ENCODE data around the gene PRR30.
A peak's percentile ranks its signal among the peaks of the same experiment; 100 is the strongest.

PRR30 gene

DNA sequence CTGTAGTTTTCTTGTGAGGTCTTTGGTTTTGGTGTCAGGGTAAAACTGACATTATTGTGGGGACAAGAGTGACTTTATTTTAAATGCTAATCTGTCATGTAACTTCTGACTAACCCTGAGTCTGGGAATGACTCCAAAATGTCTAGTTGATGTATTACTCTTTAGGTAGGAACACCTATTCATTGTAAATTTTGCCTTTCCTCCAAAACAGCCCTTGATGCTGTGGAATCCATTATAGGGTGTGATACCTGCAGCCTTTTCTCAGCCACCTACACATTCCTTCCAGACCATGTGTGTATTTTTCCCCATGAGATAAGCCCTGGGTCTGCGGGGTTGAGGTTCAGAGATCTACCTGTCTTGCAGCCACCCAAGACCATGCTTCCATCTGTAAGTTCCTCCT, 4.1 kb upstream of the PRR30 start:
- DNase-seq (ENCODE audit: low spot score): no peak
- TF ChIP-seq CTCF (IDR thresholded peaks at IDR 0.05; ENCODE audit: extremely low read depth, missing control alignments): no peak

DNA sequence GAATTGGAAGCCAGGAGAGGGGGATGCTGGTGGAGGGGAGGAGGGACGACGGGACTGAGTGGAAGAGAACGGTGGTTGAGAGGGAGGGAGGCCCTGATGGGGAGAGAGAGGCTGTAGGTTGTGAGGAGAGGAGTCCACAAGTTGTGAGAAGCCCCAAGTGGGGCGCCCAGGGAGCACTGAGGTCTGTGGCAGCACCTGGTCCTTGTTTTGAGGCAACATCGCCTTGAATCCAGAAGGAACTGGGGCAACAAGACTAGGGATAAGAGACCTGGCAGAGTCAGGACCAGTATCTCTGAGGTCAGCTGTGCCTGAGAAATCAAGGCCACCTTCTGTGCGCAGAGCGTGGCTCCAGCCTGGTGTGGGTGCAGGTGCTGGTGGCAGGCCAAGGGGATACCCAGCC, 1.1 kb downstream of the PRR30 start:
- no peak for DNase-seq (ENCODE audit: low spot score)
- TF ChIP-seq CTCF (IDR thresholded peaks at IDR 0.05; ENCODE audit: extremely low read depth, missing control alignments): no peak

- no peak for TF ChIP-seq CTCF (IDR thresholded peaks at IDR 0.05; ENCODE audit: extremely low read depth, missing control alignments)
- DNase-seq (ENCODE audit: low spot score): no peak
These were observed 1.8 kb downstream of the PRR30 start for GRCh38 chr2:27137322-27137935.

- TF ChIP-seq CTCF (IDR thresholded peaks at IDR 0.05; ENCODE audit: extremely low read depth, missing control alignments): no peak
- no peak for DNase-seq (ENCODE audit: low spot score)
These were observed 2.5 kb downstream of the PRR30 start for GRCh38 chr2:27136751-27137150.

- no peak for DNase-seq (ENCODE audit: low spot score)
- TF ChIP-seq CTCF (IDR thresholded peaks at IDR 0.05; ENCODE audit: extremely low read depth, missing control alignments): no peak
These were observed 3.7 kb downstream of the PRR30 start for GRCh38 chr2:27135478-27135955.

GRCh38 chr2:27134781-27135477, 4.3 kb downstream of the PRR30 start:
- no peak for TF ChIP-seq CTCF (IDR thresholded peaks at IDR 0.05; ENCODE audit: extremely low read depth, missing control alignments)
- no peak for DNase-seq (ENCODE audit: low spot score)

- DNase-seq (ENCODE audit: low spot score): peak; percentile 100
- TF ChIP-seq CTCF (IDR thresholded peaks at IDR 0.05; ENCODE audit: extremely low read depth, missing control alignments): peak; percentile 10
These were observed 5.1 kb downstream of the PRR30 start, which contains the start of gene PREB for GRCh38 chr2:27133905-27134780. PREB (minus strand) TSS chr2:27134636; CDS start chr2:27134421, 215 bp downstream.
